ENCODE results near the gene ASB3.

Gene ASB3

DNA sequence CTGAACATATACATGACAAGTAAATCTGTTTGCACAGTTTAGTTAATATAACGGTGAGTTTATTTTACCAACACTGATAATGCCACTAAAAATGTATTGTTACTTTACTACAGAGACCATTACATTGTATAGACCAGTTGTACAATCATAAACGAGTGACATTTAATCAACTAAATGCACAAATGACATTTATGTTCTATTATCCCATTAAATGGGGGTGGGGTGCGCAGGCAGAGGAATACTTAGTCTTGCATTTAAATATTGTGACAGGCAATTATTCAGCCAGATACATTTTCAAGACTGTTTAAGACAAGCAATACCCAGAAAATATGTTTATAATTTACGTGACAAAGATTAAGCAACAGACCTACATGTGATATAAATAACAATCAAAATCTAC lies 91.2 kb downstream of the ASB3 start:
- no peak for TF ChIP-seq NFIC (IDR thresholded peaks at IDR 0.05)
- no peak for TF ChIP-seq YY1 (IDR thresholded peaks at IDR 0.05; ENCODE audit: low read depth)
- TF ChIP-seq REST (IDR thresholded peaks at IDR 0.05; ENCODE audit: low read depth) = no peak
- TF ChIP-seq EGR1 (IDR thresholded peaks at IDR 0.05) = no peak
- no peak for TF ChIP-seq USF1 (IDR thresholded peaks at IDR 0.05)
- no peak for TF ChIP-seq CREB1 (IDR thresholded peaks at IDR 0.05; ENCODE audit: low read depth)
- TF ChIP-seq, protein P1, sequence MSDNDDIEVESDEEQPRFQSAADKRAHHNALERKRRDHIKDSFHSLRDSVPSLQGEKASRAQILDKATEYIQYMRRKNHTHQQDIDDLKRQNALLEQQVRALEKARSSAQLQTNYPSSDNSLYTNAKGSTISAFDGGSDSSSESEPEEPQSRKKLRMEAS (IDR thresholded peaks at IDR 0.05) = no peak
- no peak for TF ChIP-seq RAD21 (IDR thresholded peaks at IDR 0.05; ENCODE audit: low read depth)
- TF ChIP-seq TAF1 (IDR thresholded peaks at IDR 0.05; ENCODE audit: low read depth) = no peak
- TF ChIP-seq TCF12 (IDR thresholded peaks at IDR 0.05; ENCODE audit: low read depth) = no peak
- no peak for TF ChIP-seq CEBPB (IDR thresholded peaks at IDR 0.05)
- no peak for TF ChIP-seq TEAD4 (IDR thresholded peaks at IDR 0.05)

GRCh38 chr2:53694096-53694771 lies 92.5 kb downstream of the ASB3 start:
- TF ChIP-seq EGR1 (IDR thresholded peaks at IDR 0.05) (no peak), CREB1 (IDR thresholded peaks at IDR 0.05; ENCODE audit: low read depth) (no peak), TEAD4 (IDR thresholded peaks at IDR 0.05) (no peak), FOXM1 (IDR thresholded peaks at IDR 0.05; ENCODE audit: borderline replicate concordance, low read depth) (no peak), EP300 (IDR thresholded peaks at IDR 0.05; ENCODE audit: borderline replicate concordance) (no peak), CEBPB (IDR thresholded peaks at IDR 0.05) (no peak), USF1 (IDR thresholded peaks at IDR 0.05) (no peak), TCF12 (IDR thresholded peaks at IDR 0.05; ENCODE audit: low read depth) (no peak), TAF1 (IDR thresholded peaks at IDR 0.05; ENCODE audit: low read depth) (no peak), NFIC (IDR thresholded peaks at IDR 0.05) (no peak), REST (IDR thresholded peaks at IDR 0.05; ENCODE audit: low read depth) (no peak), YY1 (IDR thresholded peaks at IDR 0.05; ENCODE audit: low read depth) (no peak), RAD21 (IDR thresholded peaks at IDR 0.05; ENCODE audit: low read depth) (no peak), ZBTB7A (IDR thresholded peaks at IDR 0.05; ENCODE audit: low read depth) (no peak)
- TF ChIP-seq, protein P1 (IDR thresholded peaks at IDR 0.05) = no peak

GRCh38 chr2:53690876-53691275 lies 95.9 kb downstream of the ASB3 start:
- TF ChIP-seq TEAD4 (IDR thresholded peaks at IDR 0.05) (no peak), EGR1 (IDR thresholded peaks at IDR 0.05) (no peak), NFIC (IDR thresholded peaks at IDR 0.05) (no peak), EP300 (IDR thresholded peaks at IDR 0.05; ENCODE audit: borderline replicate concordance) (no peak)

DNA sequence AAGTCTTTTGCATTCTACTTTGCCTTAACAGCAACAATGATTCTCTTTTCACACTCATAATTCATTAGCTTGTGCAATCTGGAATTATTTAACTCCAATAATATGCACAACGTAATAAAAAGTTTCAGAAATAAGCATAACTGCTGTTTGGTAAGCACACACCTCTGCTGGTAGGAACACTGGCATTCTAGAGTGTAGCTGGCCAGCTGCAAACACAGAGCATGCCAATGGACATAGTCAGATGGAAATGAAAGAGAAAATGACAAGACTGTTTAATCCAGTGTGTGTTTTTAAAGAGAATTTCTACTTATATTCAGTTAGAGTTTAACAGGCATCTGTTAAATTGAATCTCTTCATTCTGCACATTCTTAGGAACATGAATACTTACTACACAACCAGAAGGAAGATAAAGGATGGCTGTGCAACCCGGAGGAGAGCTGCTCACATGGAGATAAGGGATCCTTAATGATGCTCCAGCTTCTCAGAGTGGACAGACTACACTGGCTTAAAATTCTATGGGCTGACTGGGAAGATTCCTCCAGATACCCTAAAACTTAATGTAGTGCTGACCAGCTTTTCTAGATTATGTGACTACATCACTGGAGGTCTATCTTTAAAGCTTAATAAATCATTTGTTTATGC lies 113.8 kb downstream of the ASB3 start:
- TF ChIP-seq USF1 (IDR thresholded peaks at IDR 0.05) = no peak
- TF ChIP-seq RAD21 (IDR thresholded peaks at IDR 0.05; ENCODE audit: low read depth) = no peak
- TF ChIP-seq CREB1 (IDR thresholded peaks at IDR 0.05; ENCODE audit: low read depth) = no peak
- no peak for TF ChIP-seq YY1 (IDR thresholded peaks at IDR 0.05; ENCODE audit: low read depth)
- TF ChIP-seq, protein P1 (IDR thresholded peaks at IDR 0.05) = no peak
- TF ChIP-seq FOXM1 (IDR thresholded peaks at IDR 0.05; ENCODE audit: borderline replicate concordance, low read depth) = no peak
- no peak for TF ChIP-seq NFIC (IDR thresholded peaks at IDR 0.05)
- no peak for TF ChIP-seq TCF12 (IDR thresholded peaks at IDR 0.05; ENCODE audit: low read depth)
- TF ChIP-seq EP300 (IDR thresholded peaks at IDR 0.05; ENCODE audit: borderline replicate concordance) = no peak
- TF ChIP-seq TEAD4 (IDR thresholded peaks at IDR 0.05) = no peak
- no peak for TF ChIP-seq CEBPB (IDR thresholded peaks at IDR 0.05)
- TF ChIP-seq EGR1 (IDR thresholded peaks at IDR 0.05) = no peak
- no peak for TF ChIP-seq REST (IDR thresholded peaks at IDR 0.05; ENCODE audit: low read depth)
- no peak for TF ChIP-seq ZBTB7A (IDR thresholded peaks at IDR 0.05; ENCODE audit: low read depth)
- TF ChIP-seq TAF1 (IDR thresholded peaks at IDR 0.05; ENCODE audit: low read depth) = no peak

Data from Ishikawa (cell line).